ENCODE measurements around the gene PHC2.

DNA sequence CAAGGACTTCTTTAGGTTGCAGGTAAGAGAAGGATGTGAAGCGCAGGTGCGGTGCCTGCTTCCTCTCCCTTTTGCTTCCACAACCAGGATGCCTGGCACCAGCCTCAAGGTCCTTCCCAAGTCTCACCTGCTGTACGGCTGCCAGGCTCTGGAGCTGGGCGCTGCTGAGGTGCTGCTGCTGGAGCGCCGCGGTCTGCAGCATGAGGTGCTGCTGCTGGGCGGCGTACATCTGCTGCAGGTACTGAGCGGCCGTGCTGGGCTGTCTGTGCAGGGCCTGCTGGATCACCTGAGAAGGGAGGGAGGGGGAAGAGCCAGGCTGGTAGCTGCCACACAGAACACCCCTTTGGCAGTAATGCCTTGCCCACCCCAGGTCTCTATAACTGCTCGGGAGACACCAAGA is 58.7 kb downstream of the PHC2 start:
- TF ChIP-seq POLR2A (IDR thresholded peaks at IDR 0.05) (no peak), CTCF (IDR thresholded peaks at IDR 0.05) (no peak)
